H1 (cell line): ENCODE data around the gene SLC3A2. TPM values are rescaled to one million over a fixed set of nuclear protein-coding genes. Genes with fewer than 3 reads are reported as not detected.
"Not testable (repeated sequence)": the region's sequence is repeated elsewhere in the genome, so short reads cannot be mapped to it uniquely, and the experiment has no call there.

Experiments used
- CTCF ChIA-PET: fragments of 300-600 bp; sonication (Branson Sonifier 250); formaldehyde crosslinking; loops from one replicate; lab custom pipeline; 2021; ENCODE audit not compliant: partially characterized antibody; lab: Charles Lee
- POLR2A ChIA-PET: fragments of 300-600 bp; sonication (Branson Sonifier 250); formaldehyde crosslinking; loops from one replicate; lab custom pipeline; 2021; ENCODE audit warnings: inconsistent platforms; ENCODE audit not compliant: partially characterized antibody; lab: Charles Lee
- DNase-seq, 2 experiments: peaks; one replicate each; pipeline versions ENCODE4 v3.0.0 to v3.0.0-alpha.2; 2010 to 2022; ENCODE audit warnings: low spot score in 2 of 2, low read depth in 1 of 2, mixed read lengths in 1 of 2
- FAIRE-seq: peaks from 2 replicates; lab custom pipeline; 2011; peaks lifted over from hg19 to GRCh38; lab: Jason Lieb, UNC
- H2AFZ ChIP-seq: 2 replicates; pipeline ENCODE4 v1.8.1; 2012; ENCODE audit warnings: low read length, inconsistent platforms
- H2AK5ac ChIP-seq: 2 replicates; pipeline ENCODE4 v1.6.1; 2013; ENCODE audit warnings: low read depth, low read length
- H2BK120ac ChIP-seq: replicated peaks from 2 replicates; pipeline ENCODE3; 2013; ENCODE audit warnings: low read depth, low read length, inconsistent platforms
- H2BK12ac ChIP-seq: 2 replicates; pipeline ENCODE4 v1.6.1; 2013; ENCODE audit warnings: low read depth, low read length
- H2BK15ac ChIP-seq: 2 replicates; pipeline ENCODE4 v1.6.1; 2013; ENCODE audit warnings: low read length
- H2BK20ac ChIP-seq: 2 replicates; pipeline ENCODE4 v1.6.1; 2013; ENCODE audit warnings: low read length
- H2BK5ac ChIP-seq: 2 replicates; pipeline ENCODE4 v1.6.1; 2013; ENCODE audit warnings: low read depth, low read length
- H3K14ac ChIP-seq: 2 replicates; pipeline ENCODE4 v1.6.1; 2013; ENCODE audit warnings: inconsistent platforms; ENCODE audit not compliant: insufficient read length
- H3K18ac ChIP-seq: 2 replicates; pipeline ENCODE4 v1.6.1; 2013; ENCODE audit warnings: low read length; ENCODE audit errors: extremely low read depth
- H3K23ac ChIP-seq: 2 replicates; pipeline ENCODE4 v1.6.1; 2013; ENCODE audit warnings: inconsistent platforms; ENCODE audit not compliant: insufficient read length
- H3K23me2 ChIP-seq: 2 replicates; pipeline ENCODE4 v1.6.1; 2013; ENCODE audit warnings: low read depth, low read length
- H3K27ac ChIP-seq: 2 replicates; pipeline ENCODE4 v1.6.1; 2011; ENCODE audit warnings: low read depth, low read length, inconsistent platforms
- H3K27me3 ChIP-seq, 4 experiments: replicated peaks in 1 of 4; 1 replicate in 1 of 4; 2 replicates in 3 of 4; pipeline versions ENCODE4 v1.6.1 to v1.8.1; 2011 to 2013; ENCODE audit warnings: low read length in 3 of 4, mild to moderate bottlenecking in 3 of 4, inconsistent platforms in 2 of 4, mixed read lengths in 2 of 4, moderate library complexity in 1 of 4; ENCODE audit not compliant: control insufficient read depth in 3 of 4, insufficient read depth in 3 of 4; ENCODE audit errors: extremely low read depth in 1 of 4
- H3K36me3 ChIP-seq, 4 experiments: 2 replicates each; pipeline versions ENCODE4 v1.6.1 to v1.8.1; 2011 to 2013; ENCODE audit warnings: mild to moderate bottlenecking in 4 of 4, low read length in 3 of 4, moderate library complexity in 2 of 4, control low read depth in 1 of 4, inconsistent platforms in 1 of 4; ENCODE audit not compliant: insufficient read depth in 4 of 4, control insufficient read depth in 2 of 4
- H3K4ac ChIP-seq: replicated peaks from 2 replicates; pipeline ENCODE3; 2013; ENCODE audit warnings: low read length, low read depth, mixed read lengths, inconsistent platforms; ENCODE audit not compliant: insufficient read length
- H3K4me1 ChIP-seq, 4 experiments: replicated peaks in 1 of 4; 1 replicate in 1 of 4; 2 replicates in 3 of 4; pipeline versions ENCODE4 v1.6.1 to v1.8.1; 2011 to 2013; ENCODE audit warnings: low read length in 3 of 4, inconsistent platforms in 2 of 4, mixed read lengths in 1 of 4; ENCODE audit not compliant: insufficient read depth in 4 of 4, control insufficient read depth in 3 of 4
- H3K4me2 ChIP-seq, 2 experiments: 2 replicates each; pipeline versions ENCODE4 v1.6.1 to v1.8.1; 2011 to 2013; ENCODE audit warnings: low read depth in 2 of 2, low read length in 2 of 2, control low read depth in 1 of 2, inconsistent platforms in 1 of 2, mild to moderate bottlenecking in 1 of 2; ENCODE audit not compliant: insufficient read depth in 1 of 2
- H3K4me3 ChIP-seq, 4 experiments: fragments of 200-600, 300-600 bp in 1 of 4; sonication (generic), shearing (Covaris generic), sonication (Bioruptor Twin) in 1 of 4; 2 replicates each; pipeline versions ENCODE4 v1.5.1 to v1.8.1; 2011 to 2016; ENCODE audit warnings: low read length in 4 of 4, low read depth in 3 of 4, control low read depth in 2 of 4, inconsistent platforms in 2 of 4, mild to moderate bottlenecking in 2 of 4, mixed read lengths in 1 of 4, moderate library complexity in 1 of 4; ENCODE audit not compliant: insufficient read depth in 2 of 4; ENCODE audit errors: extremely low read depth in 1 of 4
- H3K56ac ChIP-seq: replicated peaks from 2 replicates; pipeline ENCODE3; 2013; ENCODE audit warnings: low read depth, mild to moderate bottlenecking, mixed read lengths, low read length, inconsistent platforms; ENCODE audit not compliant: insufficient read length
- H3K79me1 ChIP-seq: 2 replicates; pipeline ENCODE4 v1.6.1; 2013; ENCODE audit warnings: low read depth, low read length, control low read depth
- H3K79me2 ChIP-seq, 2 experiments: 2 replicates each; pipeline versions ENCODE4 v1.6.1 to v1.8.1; 2012 to 2013; ENCODE audit warnings: low read length in 2 of 2, mild to moderate bottlenecking in 2 of 2, inconsistent platforms in 1 of 2; ENCODE audit not compliant: insufficient read depth in 2 of 2, control insufficient read depth in 1 of 2
- H3K9ac ChIP-seq, 4 experiments: replicated peaks in 1 of 4; 1 replicate in 1 of 4; 2 replicates in 3 of 4; pipeline versions ENCODE4 v1.6.1 to v1.8.1; 2011 to 2013; ENCODE audit warnings: low read depth in 3 of 4, low read length in 3 of 4, control low read depth in 2 of 4, mild to moderate bottlenecking in 2 of 4, moderate library complexity in 2 of 4, inconsistent platforms in 1 of 4; ENCODE audit errors: extremely low read depth in 1 of 4
- H3K9me3 ChIP-seq, 2 experiments: 2 replicates each; pipeline versions ENCODE4 v1.6.1 to v1.8.1; 2012 to 2013; ENCODE audit warnings: mild to moderate bottlenecking in 2 of 2, moderate library complexity in 2 of 2, control low read depth in 1 of 2, inconsistent platforms in 1 of 2, low read depth in 1 of 2, low read length in 1 of 2, mixed read lengths in 1 of 2; ENCODE audit not compliant: insufficient read depth in 2 of 2
- H4K20me1 ChIP-seq, 2 experiments: replicated peaks in 1 of 2; 2 replicates each; pipeline versions ENCODE3 to v1.8.1; 2011 to 2013; ENCODE audit warnings: inconsistent platforms in 2 of 2, low read length in 2 of 2, mild to moderate bottlenecking in 1 of 2; ENCODE audit not compliant: insufficient read depth in 2 of 2, control insufficient read depth in 1 of 2
- H4K5ac ChIP-seq: 2 replicates; pipeline ENCODE4 v1.6.1; 2013; ENCODE audit warnings: low read length, low read depth, mixed read lengths, inconsistent platforms; ENCODE audit not compliant: insufficient read length
- H4K8ac ChIP-seq: 2 replicates; pipeline ENCODE4 v1.8.0; 2013; ENCODE audit warnings: mild to moderate bottlenecking, moderate library complexity, low read length, inconsistent platforms; ENCODE audit not compliant: insufficient read depth; ENCODE audit errors: extremely low read depth
- H4K91ac ChIP-seq: replicated peaks from 2 replicates; pipeline ENCODE3; 2013; ENCODE audit warnings: low read length, mixed read lengths, inconsistent platforms; ENCODE audit not compliant: insufficient read length
- POLR2A ChIP-seq, 2 experiments: IDR thresholded peaks; 1 replicate in 1 of 2; 2 replicates in 1 of 2; pipeline ENCODE4 v1.6.1; 2011; ENCODE audit warnings: low read depth in 2 of 2, low read length in 2 of 2, mild to moderate bottlenecking in 2 of 2; ENCODE audit errors: control extremely low read depth in 1 of 2
- WGBS, 2 experiments: shearing (Covaris generic) in 1 of 2; methylation state at CpG; one replicate each; pipeline versions ENCODE4 v1.1.6 to v1.1.7; 2013 to 2015; ENCODE audit warnings: low lambda C conversion rate in 2 of 2, mixed read lengths in 2 of 2, inconsistent platforms in 1 of 2, low coverage in 1 of 2, missing lambda C conversion rate in 1 of 2; ENCODE audit not compliant: insufficient replicate concordance in 2 of 2, insufficient coverage in 1 of 2, insufficient read length in 1 of 2; ENCODE audit errors: extremely low coverage in 1 of 2, missing lambda C conversion rate in 1 of 2; 5-methylcytosine and 5-hydroxymethylcytosine counted together
- polyA plus RNA-seq, 7 experiments: library from polyadenylated mRNA; depleted of rRNA in 3 of 7; stranded (reverse) in 5 of 7; unstranded in 2 of 7; fragments of >200 nt in 5 of 7; fragments of 200-250 nt in 2 of 7; gene quantifications; 1 replicate in 5 of 7; 2 replicates in 1 of 7; 4 replicates in 1 of 7; pipeline versions ENCODE4 v1.2.1 to v1.2.3, GENCODE V29; 2011 to 2013; ENCODE audit warnings: missing spikeins in 2 of 7, mixed read lengths in 2 of 7
- total RNA-seq: library from RNA; stranded (reverse); fragmentation: NEBNext Ultra II Directional; extraction: Animal tissue kit (Norgen Biotek cat#: 25700); gene quantifications from 2 replicates; pipeline ENCODE4 v1.2.1, GENCODE V29; 2021

The SLC3A2 gene
- total and polyA plus RNA-seq, 2 of the 8 experiments (the other 6 are each of a cell fraction or from before 2014, with no cell fraction given): 410 to 435 TPM

DNA sequence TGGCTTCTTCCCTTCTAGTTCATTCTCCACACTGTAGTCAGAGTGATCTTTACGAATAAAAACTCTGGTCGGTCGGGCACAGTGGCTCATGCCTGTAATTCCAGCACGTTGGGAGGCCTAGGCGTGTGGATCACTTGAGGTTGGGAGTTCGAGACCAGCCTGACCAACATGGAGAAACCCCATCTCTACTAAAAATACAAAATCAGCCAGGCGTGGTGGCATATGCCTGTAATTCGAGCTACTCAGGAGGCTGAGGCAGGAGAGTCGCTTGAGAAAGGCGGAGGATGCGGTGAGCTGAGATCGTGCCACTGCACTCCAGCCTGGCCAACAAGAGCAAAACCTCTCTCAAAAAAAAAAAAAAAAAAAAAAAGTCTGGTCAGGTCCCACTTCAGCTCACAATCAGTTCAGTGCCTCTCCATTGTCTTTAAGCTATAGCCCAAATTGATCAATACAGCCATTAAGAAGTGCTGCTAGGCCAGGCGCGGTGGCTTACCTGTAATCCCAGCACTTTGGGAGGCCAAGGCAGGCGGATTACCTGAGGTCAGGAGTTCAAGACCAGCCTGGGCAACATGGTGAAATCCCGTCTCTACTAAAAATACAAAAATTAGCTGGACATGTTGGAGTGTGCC lies 19.0 kb upstream of the SLC3A2 start:
- H2BK15ac ChIP-seq, FAIRE-seq, H3K4ac ChIP-seq, H3K14ac ChIP-seq, H2BK120ac ChIP-seq, H2BK20ac ChIP-seq, H4K91ac ChIP-seq, H2AFZ ChIP-seq, H3K9ac ChIP-seq, DNase-seq, H3K23ac ChIP-seq, H3K27ac ChIP-seq, H4K5ac ChIP-seq, H3K23me2 ChIP-seq, H2BK12ac ChIP-seq, H3K27me3 ChIP-seq, H4K8ac ChIP-seq, H3K56ac ChIP-seq, H3K18ac ChIP-seq, H3K79me1 ChIP-seq, H3K9me3 ChIP-seq: not testable (repeated sequence)
- peaks cover 0 to 10% (median 6%) of the 10 kb centered on the region in 4 experiments; a peak in 4 of 7 replicates for H3K4me1 ChIP-seq
- peak overlapping the region; percentile 66 for H2BK5ac ChIP-seq
- H4K20me1 ChIP-seq: peaks cover 19 to 26% of the 10 kb centered on the region in 2 experiments
- ChIA-PET CTCF (interaction anchor here (0.6 to 2.2 kb wide), 17 partner anchors 12 to 1510 kb away, joined by 3 to 8 read pairs (median 3); partner anchors contain the start of genes NXF1, TMEM179B and ZBTB3), POLR2A (interaction anchor here (0.8 to 52.7 kb wide), 8 partner anchors 13 to 89 kb away, joined by 3 to 2104 read pairs (median 20); partner anchors contain the start of genes CHRM1, NXF1, SLC3A2 and STX5)
- peaks cover 56 to 99% of the 10 kb centered on the region in 2 experiments for H3K79me2 ChIP-seq
- peak overlapping the region; percentile 65; the same call in 1 of the 2 replicates for H2AK5ac ChIP-seq
- peaks cover under 1 to 47% (median 8%) of the 10 kb centered on the region in 4 experiments; a peak in 7 of 8 replicates for H3K36me3 ChIP-seq
- H3K4me3 ChIP-seq: peak overlapping the region in 1 of 4 experiments; percentile 4; a peak in 1 of 8 replicates
- 0 out of 3 replicates have a peak, but pooled peaks of 1 of the 2 experiments have one; percentile 6 for TF ChIP-seq POLR2A (IDR thresholded peaks at IDR 0.05; ENCODE audit: control extremely low read depth in 1 of 2, low read depth in 2 of 2, low read length in 2 of 2)
- 79% methylated on average over 15 of the region's 16 CpGs; no CpG with 5 or more reads in 1 of the 2 experiments for WGBS, 2 experiments
- H3K4me2 ChIP-seq: peak overlapping the region; percentile 16 to 48; a peak in 2 of 4 replicates
